ENCODE measurements around the gene HAPLN2.
A peak's percentile ranks its signal among the peaks of the same experiment; 100 is the strongest.

Gene HAPLN2

DNA sequence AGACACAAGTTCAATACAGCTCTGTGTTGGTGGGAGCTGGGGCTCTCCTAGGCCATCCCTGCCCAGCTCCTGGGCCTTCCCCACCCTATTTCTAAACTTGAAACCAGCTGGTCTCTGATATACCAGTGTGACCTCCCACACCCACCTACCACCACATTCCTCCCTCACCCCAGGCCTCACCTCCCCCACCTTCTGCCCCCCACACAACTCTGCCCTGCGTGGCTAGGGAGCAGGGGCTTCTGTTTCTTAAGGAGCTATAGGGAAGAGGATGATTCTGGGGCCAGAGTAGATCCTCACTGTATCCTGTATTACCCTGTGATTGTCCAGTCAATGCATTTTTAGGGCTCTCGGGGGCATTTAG lies 41.5 kb downstream of the HAPLN2 start:
- H3K4me3 ChIP-seq (ENCODE audit: low read depth in 1 of 2, low read length in 2 of 2) = no peak overlapping the region
- H3K9ac ChIP-seq (ENCODE audit: low read depth, low read length) = no peak overlapping the region
- peak overlapping the region; percentile 1; the same call in 1 of the 2 replicates for H2AFZ ChIP-seq (ENCODE audit: low read depth, low read length)
- no peak for TF ChIP-seq EZH2 (IDR thresholded peaks at IDR 0.05; ENCODE audit: borderline replicate concordance, low read depth, low read length, severe bottlenecking)
- no peak for TF ChIP-seq CTCF (IDR thresholded peaks at IDR 0.05; ENCODE audit: borderline replicate concordance, extremely low read depth, low read length, poor library complexity, severe bottlenecking)
- peaks cover 4% of the 10 kb centered on the region; the same call in 1 of the 2 replicates for H4K20me1 ChIP-seq (ENCODE audit: insufficient read depth, low read length)
- peaks cover 18% of the 10 kb centered on the region for H3K4me1 ChIP-seq (ENCODE audit: insufficient read depth, low read length)
- no peak for DNase-seq
- peaks cover 4% of the 10 kb centered on the region for H3K27me3 ChIP-seq (ENCODE audit: insufficient read depth, low read length, poor library complexity)
- ATAC-seq (ENCODE audit: insufficient read depth, low read depth) = no peak
- no peaks in the 10 kb centered on the region for H3K36me3 ChIP-seq (ENCODE audit: insufficient read depth, low read length)
- H3K27ac ChIP-seq (ENCODE audit: low read length) = no peak overlapping the region
- no peaks in the 10 kb centered on the region for H3K9me3 ChIP-seq (ENCODE audit: insufficient read depth, low read length, severe bottlenecking)
- H3K4me2 ChIP-seq (ENCODE audit: insufficient read depth, low read length) = no peak overlapping the region
- no peaks in the 10 kb centered on the region for H3K79me2 ChIP-seq (ENCODE audit: insufficient read depth, low read length)

DNA sequence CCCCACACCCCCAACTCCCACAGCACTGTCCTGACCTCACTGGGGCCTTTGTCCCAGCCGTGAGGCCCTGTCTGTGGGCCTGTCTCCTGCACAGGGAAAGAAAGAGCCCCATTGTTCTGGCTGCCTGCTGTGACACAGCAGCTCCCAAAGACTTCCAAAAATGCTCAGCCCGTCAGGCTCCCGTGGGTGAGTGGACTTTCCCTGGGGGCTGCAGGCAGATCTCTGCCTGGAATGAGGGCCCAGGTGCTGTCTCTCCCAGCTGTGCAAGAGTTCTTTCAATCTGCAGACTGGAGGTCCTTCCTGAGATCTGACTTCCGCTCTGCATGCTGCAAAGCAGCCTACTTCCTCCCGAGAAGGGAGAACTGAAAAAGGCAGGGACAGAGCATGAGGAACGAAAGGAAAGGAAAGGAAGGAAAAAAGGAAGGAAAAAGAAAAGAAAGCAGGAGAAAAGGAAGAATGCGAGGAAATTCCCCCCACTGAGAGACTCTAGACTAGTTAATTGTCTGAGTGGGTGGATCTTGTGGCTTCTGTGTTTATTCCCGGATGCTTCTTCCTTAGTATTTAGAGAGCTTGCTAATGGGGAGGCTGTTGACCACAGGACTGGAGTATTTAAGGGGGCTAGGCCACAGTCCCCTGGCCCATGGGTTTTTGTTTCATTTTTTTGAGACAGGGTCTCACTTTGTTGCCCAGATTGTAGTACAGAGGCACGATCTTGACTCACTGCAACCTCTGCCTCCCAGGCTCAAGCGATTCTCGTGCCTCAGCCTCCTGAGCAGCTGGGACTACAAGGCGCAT lies 43.0 kb downstream of the HAPLN2 start:
- ATAC-seq (ENCODE audit: insufficient read depth, low read depth) (no peak), DNase-seq (no peak)
- Histone ChIP-seq H3K9me3 (ENCODE audit: insufficient read depth, low read length, severe bottlenecking) (no peaks in the 10 kb centered on the region), H3K4me2 (ENCODE audit: insufficient read depth, low read length) (no peak overlapping the region), H4K20me1 (ENCODE audit: insufficient read depth, low read length) (peaks cover 2% of the 10 kb centered on the region; the same call in 1 of the 2 replicates), H2AFZ (ENCODE audit: low read depth, low read length) (no peak overlapping the region), H3K79me2 (ENCODE audit: insufficient read depth, low read length) (no peaks in the 10 kb centered on the region), H3K27ac (ENCODE audit: low read length) (no peak overlapping the region), H3K9ac (ENCODE audit: low read depth, low read length) (no peak overlapping the region), H3K36me3 (ENCODE audit: insufficient read depth, low read length) (no peaks in the 10 kb centered on the region), H3K4me1 (ENCODE audit: insufficient read depth, low read length) (peaks cover 16% of the 10 kb centered on the region), H3K27me3 (ENCODE audit: insufficient read depth, low read length, poor library complexity) (peaks cover 2% of the 10 kb centered on the region), H3K4me3 (ENCODE audit: low read depth in 1 of 2, low read length in 2 of 2) (no peak overlapping the region)
- no peak for TF ChIP-seq EZH2 (IDR thresholded peaks at IDR 0.05; ENCODE audit: borderline replicate concordance, low read depth, low read length, severe bottlenecking)
- TF ChIP-seq CTCF (IDR thresholded peaks at IDR 0.05; ENCODE audit: borderline replicate concordance, extremely low read depth, low read length, poor library complexity, severe bottlenecking) = no peak

DNA sequence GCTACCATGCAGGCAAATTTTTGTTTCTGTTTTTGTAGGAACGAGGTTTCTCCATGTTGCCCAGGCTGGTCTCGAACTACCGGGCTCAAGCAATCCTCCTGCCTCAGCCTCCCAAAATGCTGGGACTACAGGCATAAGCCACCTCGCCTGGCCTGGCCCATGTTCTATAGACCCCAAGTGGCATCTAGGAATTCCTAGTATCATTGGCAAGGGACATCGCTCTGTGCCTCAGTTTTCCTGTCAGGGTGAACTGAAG lies 43.5 kb downstream of the HAPLN2 start:
- no peak for DNase-seq
- no peak overlapping the region for H3K27ac ChIP-seq (ENCODE audit: low read length)
- no peaks in the 10 kb centered on the region for H3K9me3 ChIP-seq (ENCODE audit: insufficient read depth, low read length, severe bottlenecking)
- H3K4me1 ChIP-seq (ENCODE audit: insufficient read depth, low read length) = peaks cover 11% of the 10 kb centered on the region
- no peak overlapping the region for H3K9ac ChIP-seq (ENCODE audit: low read depth, low read length)
- no peaks in the 10 kb centered on the region for H3K36me3 ChIP-seq (ENCODE audit: insufficient read depth, low read length)
- H4K20me1 ChIP-seq (ENCODE audit: insufficient read depth, low read length) = no peaks in the 10 kb centered on the region
- H3K27me3 ChIP-seq (ENCODE audit: insufficient read depth, low read length, poor library complexity) = no peaks in the 10 kb centered on the region
- no peak for ATAC-seq (ENCODE audit: insufficient read depth, low read depth)
- no peak for TF ChIP-seq CTCF (IDR thresholded peaks at IDR 0.05; ENCODE audit: borderline replicate concordance, extremely low read depth, low read length, poor library complexity, severe bottlenecking)
- TF ChIP-seq EZH2 (IDR thresholded peaks at IDR 0.05; ENCODE audit: borderline replicate concordance, low read depth, low read length, severe bottlenecking) = no peak
- no peak overlapping the region for H3K4me2 ChIP-seq (ENCODE audit: insufficient read depth, low read length)
- H2AFZ ChIP-seq (ENCODE audit: low read depth, low read length) = no peak overlapping the region
- H3K79me2 ChIP-seq (ENCODE audit: insufficient read depth, low read length) = no peaks in the 10 kb centered on the region
- no peak overlapping the region for H3K4me3 ChIP-seq (ENCODE audit: low read depth in 1 of 2, low read length in 2 of 2)

Measured in DND-41 (cell line).